ENCODE data around the gene PLAAT3. TPM values are rescaled to one million over a fixed set of nuclear protein-coding genes. Genes with fewer than 3 reads are reported as not detected.
"Not testable (repeated sequence)": the region's sequence is repeated elsewhere in the genome, so short reads cannot be mapped to it uniquely, and the experiment has no call there.

PLAAT3 gene
- total RNA-seq, 1 donor from 2014 or later = 2.1 TPM

GRCh38 chr11:63617686-63618085, 3.5 kb upstream of the PLAAT3 start:
- H3K27me3 Mint-ChIP-seq; intact Hi-C loops (cut with micrococcal nuclease); H3K36me3 Mint-ChIP-seq (ENCODE audit: low read depth); H3K4me1 Mint-ChIP-seq; H3K4me3 Mint-ChIP-seq; H3K9me3 Mint-ChIP-seq; H3K27ac Mint-ChIP-seq; DNase-seq: not testable (repeated sequence)

GRCh38 chr11:63616953-63617352, 2.7 kb upstream of the PLAAT3 start:
- Mint-ChIP-seq H3K4me1 (peaks cover 4% of the 10 kb centered on the region), H3K27me3 (peaks cover 7% of the 10 kb centered on the region), H3K27ac (no peak overlapping the region), H3K36me3 (ENCODE audit: low read depth) (no peaks in the 10 kb centered on the region), H3K9me3 (no peaks in the 10 kb centered on the region), H3K4me3 (no peak overlapping the region)
- DNase-seq = no peak
- intact Hi-C loops (cut with micrococcal nuclease) = no loop called here

GRCh38 chr11:63613517-63614135, 607 bp downstream of the PLAAT3 start:
- peak overlapping the region; percentile 84 for H3K4me3 Mint-ChIP-seq
- peaks cover 3% of the 10 kb centered on the region for H3K4me1 Mint-ChIP-seq
- intact Hi-C loops (cut with micrococcal nuclease) = loop anchor here (5.0 kb wide), 1 partner anchor 61 kb away; no protein-coding TSS in a partner anchor
- no peak overlapping the region for H3K27ac Mint-ChIP-seq
- peaks cover 7% of the 10 kb centered on the region for H3K27me3 Mint-ChIP-seq
- DNase-seq = peak; percentile 76
- H3K36me3 Mint-ChIP-seq (ENCODE audit: low read depth) = no peaks in the 10 kb centered on the region
- H3K9me3 Mint-ChIP-seq = no peaks in the 10 kb centered on the region

DNA sequence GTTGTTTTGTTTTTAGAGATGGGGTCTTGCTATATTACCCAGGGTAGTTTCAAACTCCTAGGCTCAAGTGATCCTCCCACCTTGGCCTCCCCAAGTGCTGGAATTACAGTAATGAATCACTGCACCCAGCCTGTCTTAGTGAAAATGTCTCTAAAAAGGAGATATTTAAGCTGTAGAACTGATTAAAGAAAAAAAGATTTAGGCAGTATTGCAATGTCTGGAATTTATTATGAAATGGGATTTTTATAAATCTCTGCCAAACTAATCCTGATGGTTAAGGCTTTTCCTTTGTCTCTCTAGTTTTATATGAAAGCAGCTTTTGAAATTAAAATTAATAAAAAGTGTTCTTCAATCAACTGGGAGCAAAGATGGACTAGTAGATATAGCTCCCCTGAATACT, 2.1 kb downstream of the PLAAT3 start:
- Mint-ChIP-seq H3K9me3 (no peaks in the 10 kb centered on the region), H3K36me3 (ENCODE audit: low read depth) (no peaks in the 10 kb centered on the region), H3K4me1 (peaks cover 4% of the 10 kb centered on the region), H3K4me3 (no peak overlapping the region), H3K27me3 (peaks cover 9% of the 10 kb centered on the region), H3K27ac (no peak overlapping the region)
- no peak for DNase-seq
- intact Hi-C loops (cut with micrococcal nuclease) = loop anchor here (5.0 kb wide), 1 partner anchor 60 kb away; no protein-coding TSS in a partner anchor

GRCh38 chr11:63611395-63611747, 2.9 kb downstream of the PLAAT3 start:
- H3K36me3 Mint-ChIP-seq (ENCODE audit: low read depth) = no peaks in the 10 kb centered on the region
- intact Hi-C loops (cut with micrococcal nuclease) = loop anchor here (5.0 kb wide), 1 partner anchor 59 kb away; no protein-coding TSS in a partner anchor
- H3K4me1 Mint-ChIP-seq = peaks cover 4% of the 10 kb centered on the region
- H3K27me3 Mint-ChIP-seq = peaks cover 9% of the 10 kb centered on the region
- DNase-seq = no peak
- no peak overlapping the region for H3K4me3 Mint-ChIP-seq
- no peak overlapping the region for H3K27ac Mint-ChIP-seq
- H3K9me3 Mint-ChIP-seq = no peaks in the 10 kb centered on the region

DNA sequence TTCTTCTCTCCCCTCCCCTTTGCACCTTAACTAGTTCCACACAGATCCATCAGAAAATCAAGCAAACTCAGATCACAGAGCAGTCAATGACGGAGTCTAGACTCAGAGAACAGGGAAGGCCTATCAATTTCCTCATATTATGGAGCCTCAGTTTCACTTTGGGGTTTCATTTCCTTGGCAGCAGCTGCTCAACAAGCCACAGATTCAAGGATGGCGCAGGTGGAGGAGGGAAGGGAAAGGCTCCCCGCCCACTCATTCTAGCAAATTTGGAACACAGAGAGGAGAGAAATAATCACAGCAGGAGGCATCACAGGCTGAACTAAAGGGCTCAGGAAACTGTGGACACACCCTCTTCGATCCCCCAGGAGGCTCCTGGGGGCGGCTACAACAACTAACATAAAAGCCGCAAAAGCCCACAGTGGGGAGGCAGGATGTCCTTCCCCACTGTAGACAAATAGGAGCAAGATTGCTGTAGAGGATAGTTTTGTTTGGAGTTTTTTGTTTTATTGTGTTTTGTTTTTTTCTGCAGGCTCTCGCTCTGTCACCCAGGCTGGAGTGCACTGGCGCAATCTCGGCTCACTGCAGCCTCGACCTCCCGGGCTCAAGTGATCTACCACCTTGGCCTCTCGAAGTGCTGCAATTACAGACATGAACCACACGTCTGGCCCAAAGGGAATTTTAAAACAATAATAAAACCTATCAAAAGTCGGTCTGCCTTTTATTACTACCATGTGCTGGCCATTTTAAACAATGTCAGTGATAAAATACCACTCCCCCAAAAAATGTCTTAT, 3.4 kb downstream of the PLAAT3 start:
- peaks cover 4% of the 10 kb centered on the region for H3K4me1 Mint-ChIP-seq
- intact Hi-C loops (cut with micrococcal nuclease) = loop anchor here (5.0 kb wide), 1 partner anchor 58 kb away; no protein-coding TSS in a partner anchor
- H3K9me3 Mint-ChIP-seq = no peaks in the 10 kb centered on the region
- H3K4me3 Mint-ChIP-seq = no peak overlapping the region
- no peak overlapping the region for H3K27ac Mint-ChIP-seq
- DNase-seq = no peak
- H3K27me3 Mint-ChIP-seq = peaks cover 9% of the 10 kb centered on the region
- no peaks in the 10 kb centered on the region for H3K36me3 Mint-ChIP-seq (ENCODE audit: low read depth)

GRCh38 chr11:63609971-63610580, 4.2 kb downstream of the PLAAT3 start:
- H3K27me3 Mint-ChIP-seq = peaks cover 9% of the 10 kb centered on the region

DNA sequence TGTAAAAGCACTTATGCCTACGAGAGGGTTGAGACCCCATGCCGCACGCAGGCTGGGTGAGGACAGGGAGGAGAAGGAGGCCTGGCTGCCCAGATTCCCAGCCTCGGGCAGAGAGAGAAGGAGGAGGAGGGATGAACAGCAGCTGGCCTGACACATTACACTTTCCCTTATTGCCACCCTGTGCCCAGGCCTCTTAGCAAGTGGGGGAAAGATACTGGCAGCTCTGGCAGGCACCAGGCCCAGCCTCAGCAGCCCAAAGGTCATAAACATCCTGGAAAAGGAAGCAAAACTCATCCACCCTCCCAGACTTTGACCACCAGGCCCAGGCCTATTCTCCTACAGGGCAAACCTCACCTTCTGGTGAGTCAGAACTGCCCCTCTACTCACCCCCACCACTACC, 4.7 kb downstream of the PLAAT3 start:
- Mint-ChIP-seq H3K27me3 (peaks cover 8% of the 10 kb centered on the region), H3K4me1 (peaks cover 3% of the 10 kb centered on the region), H3K27ac (no peak overlapping the region), H3K9me3 (no peaks in the 10 kb centered on the region), H3K4me3 (no peak overlapping the region), H3K36me3 (ENCODE audit: low read depth) (no peaks in the 10 kb centered on the region)
- no peak for DNase-seq
- intact Hi-C loops (cut with micrococcal nuclease) = no loop called here

More at GRCh38 chr11:63609971-63610580, 4.2 kb downstream of the PLAAT3 start:
- Mint-ChIP-seq H3K36me3 (ENCODE audit: low read depth) (no peaks in the 10 kb centered on the region), H3K27ac (no peak overlapping the region), H3K4me1 (peaks cover 4% of the 10 kb centered on the region), H3K4me3 (no peak overlapping the region), H3K9me3 (no peaks in the 10 kb centered on the region)
- DNase-seq = no peak
- intact Hi-C loops (cut with micrococcal nuclease) = loop anchor here (5.0 kb wide), 1 partner anchor 58 kb away; no protein-coding TSS in a partner anchor

DNA sequence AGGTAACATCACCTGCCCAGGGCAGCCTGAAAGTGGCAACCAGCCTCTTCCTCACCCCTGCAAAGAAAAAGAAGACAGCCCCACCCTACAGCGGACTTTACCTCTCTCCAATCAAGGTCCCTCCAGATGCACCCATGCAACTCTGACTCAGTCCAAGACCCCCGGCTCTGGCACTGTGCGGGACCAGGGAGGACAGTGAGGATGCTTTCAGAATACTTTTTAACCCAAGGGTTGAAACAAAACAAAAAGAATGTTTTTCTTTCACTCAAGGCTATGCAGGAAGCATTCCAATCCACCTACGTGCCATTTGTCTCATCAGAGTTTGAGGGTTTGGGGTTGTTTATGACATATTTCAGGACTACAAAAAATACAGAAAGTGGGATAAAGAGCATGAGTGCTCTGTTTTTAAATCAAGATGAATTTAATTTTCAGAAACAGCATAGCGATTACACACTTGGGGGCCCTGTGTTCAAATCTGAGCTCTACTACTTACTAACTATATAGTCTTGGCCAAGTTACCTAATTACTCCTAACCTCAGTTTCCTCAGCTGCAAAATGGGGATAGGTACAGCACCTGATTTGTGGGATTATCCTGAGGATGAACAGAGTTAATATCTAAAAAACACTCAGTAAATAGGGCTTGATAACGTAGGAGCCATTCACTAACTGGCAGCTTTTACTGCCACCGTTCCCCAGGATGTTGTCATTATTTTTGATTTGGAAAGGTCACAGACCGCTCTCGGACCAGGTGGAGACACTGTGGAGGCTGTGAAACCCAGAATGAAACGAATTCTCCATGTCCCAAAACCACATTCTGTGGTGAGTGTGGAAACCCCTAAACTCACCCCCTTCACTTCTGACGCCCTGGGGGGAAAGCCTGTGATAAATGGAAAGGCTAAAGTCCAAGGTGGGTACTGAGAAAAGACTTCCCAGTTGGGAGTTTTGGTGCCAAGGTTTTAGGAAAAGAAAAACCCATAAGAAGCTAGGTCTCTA, 5.6 kb downstream of the PLAAT3 start:
- intact Hi-C loops (cut with micrococcal nuclease) = no loop called here
- Mint-ChIP-seq H3K4me1 (peaks cover 2% of the 10 kb centered on the region), H3K4me3 (no peak overlapping the region), H3K9me3 (no peaks in the 10 kb centered on the region), H3K36me3 (ENCODE audit: low read depth) (no peaks in the 10 kb centered on the region), H3K27ac (no peak overlapping the region), H3K27me3 (peaks cover 7% of the 10 kb centered on the region)
- DNase-seq = no peak

DNA sequence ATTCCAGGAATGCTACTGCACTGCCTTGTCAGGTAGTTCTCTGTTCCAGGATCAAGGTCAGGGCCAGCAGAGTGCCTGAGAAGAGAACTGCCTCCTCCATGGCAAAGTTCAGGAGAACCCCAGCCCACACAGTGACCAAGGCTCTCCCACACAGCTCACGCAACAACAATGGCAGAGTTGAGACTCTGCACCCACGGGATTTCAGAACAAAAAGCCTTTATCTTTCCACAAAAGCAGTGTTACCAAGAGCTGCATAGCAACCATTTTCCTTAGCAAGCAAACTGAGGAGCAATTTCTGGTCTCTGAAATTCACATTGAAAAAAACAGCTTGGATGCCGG, 11.1 kb downstream of the PLAAT3 start:
- no peak for DNase-seq
- Mint-ChIP-seq H3K4me1 (peaks cover 3% of the 10 kb centered on the region), H3K27ac (peak overlapping the region; percentile 9), H3K27me3 (peaks cover 1% of the 10 kb centered on the region), H3K4me3 (no peak overlapping the region), H3K9me3 (no peaks in the 10 kb centered on the region), H3K36me3 (ENCODE audit: low read depth) (no peaks in the 10 kb centered on the region)
- intact Hi-C loops (cut with micrococcal nuclease) = no loop called here

DNA sequence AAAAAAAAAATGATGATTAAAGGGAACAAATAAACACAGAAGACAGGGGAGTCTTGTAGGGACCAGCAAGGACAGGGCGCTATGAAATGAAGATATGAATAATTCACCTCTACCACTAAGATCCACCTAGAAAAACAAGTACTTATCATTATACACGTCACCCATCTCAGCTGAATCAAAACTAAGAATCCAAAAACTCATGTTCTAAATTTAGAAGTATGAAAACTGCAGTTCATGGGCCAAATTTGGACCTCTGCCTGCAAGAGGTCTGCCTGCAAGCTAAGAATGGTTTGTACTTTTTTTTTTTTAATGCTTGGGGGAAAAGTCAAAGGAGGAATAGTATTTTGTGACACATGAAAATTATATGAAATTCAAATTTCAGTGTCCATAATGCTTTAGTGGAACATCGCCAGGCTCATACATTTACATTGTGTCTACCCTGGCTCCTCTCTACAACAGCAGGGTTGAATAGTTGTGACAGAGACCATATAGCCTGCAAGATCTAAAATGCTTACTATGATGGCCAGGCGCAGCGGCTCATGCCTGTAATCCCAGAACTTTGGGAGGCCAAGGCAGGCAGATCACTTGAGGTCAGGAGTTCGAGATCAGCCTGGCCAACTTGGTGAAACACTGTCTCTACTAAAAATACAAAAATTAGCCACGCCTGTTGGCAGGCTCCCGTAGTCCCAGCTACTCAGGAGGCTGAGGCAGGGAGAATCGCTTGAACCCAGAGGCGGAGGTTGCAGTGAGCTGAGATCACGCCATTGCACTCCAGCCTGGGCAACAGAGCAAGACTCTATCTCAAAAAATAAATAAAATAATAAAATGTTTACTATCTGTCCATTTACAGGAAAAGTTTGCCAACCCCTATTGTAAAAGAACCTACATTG, 11.7 kb downstream of the PLAAT3 start:
- H3K4me3 Mint-ChIP-seq; intact Hi-C loops (cut with micrococcal nuclease); H3K36me3 Mint-ChIP-seq (ENCODE audit: low read depth); H3K27ac Mint-ChIP-seq; H3K27me3 Mint-ChIP-seq; DNase-seq; H3K9me3 Mint-ChIP-seq; H3K4me1 Mint-ChIP-seq: not testable (repeated sequence)

DNA sequence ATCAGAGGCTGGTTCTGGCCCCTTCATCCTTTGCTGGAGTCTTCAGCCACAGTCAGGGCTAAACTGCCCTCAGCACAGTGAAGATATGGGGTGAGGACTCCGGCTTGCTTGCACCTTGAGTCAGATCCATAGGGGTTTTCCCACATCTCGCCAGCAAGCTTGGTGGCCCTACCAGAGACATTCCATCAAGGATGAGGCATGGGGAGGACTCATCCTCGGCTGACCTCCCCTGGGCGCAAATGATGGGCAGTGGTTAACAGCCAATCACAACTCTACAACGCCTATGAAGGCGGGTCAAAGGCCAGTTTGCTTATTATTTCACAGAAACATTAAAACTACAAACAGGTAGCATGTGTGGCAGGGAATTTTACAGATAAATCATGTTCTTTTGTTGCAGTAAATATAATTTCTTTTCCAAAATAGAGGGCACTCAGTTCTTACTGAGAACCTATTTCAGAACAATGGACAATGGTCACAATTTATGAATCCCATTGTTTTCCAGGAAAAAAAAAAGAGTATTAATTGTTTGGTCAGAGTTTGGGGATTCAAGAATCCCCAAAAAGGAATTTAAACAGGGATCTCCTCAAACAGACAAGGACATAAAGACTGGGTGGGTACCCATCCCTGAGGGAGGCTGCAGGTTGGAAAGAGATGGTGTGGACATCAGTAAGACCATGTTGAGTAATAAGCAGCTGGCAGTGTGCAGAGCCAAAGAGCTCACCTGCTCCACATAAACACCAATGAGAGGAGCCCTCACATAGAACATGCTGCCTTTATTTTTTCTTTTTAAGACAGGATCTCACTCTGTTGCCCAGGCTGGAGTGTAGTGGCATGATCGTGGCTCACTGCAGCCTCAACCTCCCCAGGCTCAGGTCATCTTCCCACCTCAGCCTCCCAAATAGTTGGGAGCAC, 14.8 kb downstream of the PLAAT3 start:
- no peaks in the 10 kb centered on the region for H3K9me3 Mint-ChIP-seq
- no peaks in the 10 kb centered on the region for H3K27me3 Mint-ChIP-seq
- DNase-seq = no peak
- no peak overlapping the region for H3K27ac Mint-ChIP-seq
- H3K4me1 Mint-ChIP-seq = peaks cover 3% of the 10 kb centered on the region
- H3K4me3 Mint-ChIP-seq = no peak overlapping the region
- no peaks in the 10 kb centered on the region for H3K36me3 Mint-ChIP-seq (ENCODE audit: low read depth)
- intact Hi-C loops (cut with micrococcal nuclease) = no loop called here
